Measurements from ENCODE around the gene GLS. TPM values are rescaled to one million over a fixed set of nuclear protein-coding genes. Genes with fewer than 3 reads are reported as not detected.

GLS gene
- total and polyA plus RNA-seq, 9 of the 15 experiments (the other 6 are each of a cell fraction or from before 2014, with no cell fraction given), result 13.7 to 77.5 (median 48.2) TPM

DNA sequence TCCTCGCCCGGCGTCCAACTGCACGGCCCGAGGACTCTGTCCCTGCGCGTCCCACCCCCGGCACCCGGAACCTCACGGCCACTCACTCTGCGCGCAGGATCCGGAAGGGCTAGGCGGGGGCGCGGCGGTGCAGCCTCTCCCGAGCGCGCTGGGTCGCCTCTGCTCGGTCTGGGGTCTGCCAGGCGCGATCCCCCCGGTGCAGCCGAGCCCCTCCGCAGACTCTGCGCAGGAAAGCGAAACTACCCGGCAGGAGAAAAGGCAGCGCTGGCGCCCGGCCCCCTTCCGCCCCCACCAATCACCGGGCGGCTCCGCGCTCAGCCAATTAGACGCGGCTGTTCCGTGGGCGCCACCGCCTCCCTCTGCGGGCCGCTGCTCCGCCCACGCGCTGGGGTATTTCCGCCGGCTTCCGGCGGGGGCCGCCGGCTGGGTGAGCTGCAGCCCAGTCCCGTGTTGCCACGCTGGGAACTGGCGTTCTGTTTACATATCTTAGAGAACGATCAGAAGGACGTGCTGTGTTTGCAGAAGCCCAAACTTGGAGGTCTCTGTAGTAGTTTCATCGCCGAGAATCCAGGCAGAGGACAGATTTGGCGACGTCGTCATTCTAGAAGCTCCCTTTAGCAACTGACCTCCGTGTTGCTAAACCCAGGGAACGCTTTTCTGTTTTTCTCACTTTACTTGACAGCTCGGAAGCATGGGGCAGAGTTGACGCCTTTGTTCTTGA lies 133.5 kb downstream of the GLS start, which contains the start of gene STAT1 (continued):
- TF ChIP-seq U2AF1 (optimal IDR thresholded peaks at IDR 0.05; ENCODE audit: low read depth, low read length), result peak; percentile 84
- no peak for TF ChIP-seq OTX1 (CRISPR knock-in tag; IDR thresholded peaks at IDR 0.05)
- no peak for TF ChIP-seq KDM1A (IDR thresholded peaks at IDR 0.05)
- no peak for TF ChIP-seq RAD21 (CRISPR knock-in tag; conservative IDR thresholded peaks at IDR 0.05 in 1 of 2, IDR thresholded peaks at IDR 0.05 in 1 of 2)
- TF ChIP-seq, protein P1, sequence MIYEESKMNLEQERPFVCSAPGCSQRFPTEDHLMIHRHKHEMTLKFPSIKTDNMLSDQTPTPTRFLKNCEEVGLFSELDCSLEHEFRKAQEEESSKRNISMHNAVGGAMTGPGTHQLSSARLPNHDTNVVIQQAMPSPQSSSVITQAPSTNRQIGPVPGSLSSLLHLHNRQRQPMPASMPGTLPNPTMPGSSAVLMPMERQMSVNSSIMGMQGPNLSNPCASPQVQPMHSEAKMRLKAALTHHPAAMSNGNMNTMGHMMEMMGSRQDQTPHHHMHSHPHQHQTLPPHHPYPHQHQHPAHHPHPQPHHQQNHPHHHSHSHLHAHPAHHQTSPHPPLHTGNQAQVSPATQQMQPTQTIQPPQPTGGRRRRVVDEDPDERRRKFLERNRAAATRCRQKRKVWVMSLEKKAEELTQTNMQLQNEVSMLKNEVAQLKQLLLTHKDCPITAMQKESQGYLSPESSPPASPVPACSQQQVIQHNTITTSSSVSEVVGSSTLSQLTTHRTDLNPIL (CRISPR knock-in tag; IDR thresholded peaks at IDR 0.05), result no peak
- TF ChIP-seq SREBF1 (IDR thresholded peaks at IDR 0.05; ENCODE audit: borderline replicate concordance, low read depth, low read length), result no peak
- TF ChIP-seq ESRRB (CRISPR knock-in tag; IDR thresholded peaks at IDR 0.05; ENCODE audit: borderline replicate concordance), result no peak
- TF ChIP-seq, protein P2, sequence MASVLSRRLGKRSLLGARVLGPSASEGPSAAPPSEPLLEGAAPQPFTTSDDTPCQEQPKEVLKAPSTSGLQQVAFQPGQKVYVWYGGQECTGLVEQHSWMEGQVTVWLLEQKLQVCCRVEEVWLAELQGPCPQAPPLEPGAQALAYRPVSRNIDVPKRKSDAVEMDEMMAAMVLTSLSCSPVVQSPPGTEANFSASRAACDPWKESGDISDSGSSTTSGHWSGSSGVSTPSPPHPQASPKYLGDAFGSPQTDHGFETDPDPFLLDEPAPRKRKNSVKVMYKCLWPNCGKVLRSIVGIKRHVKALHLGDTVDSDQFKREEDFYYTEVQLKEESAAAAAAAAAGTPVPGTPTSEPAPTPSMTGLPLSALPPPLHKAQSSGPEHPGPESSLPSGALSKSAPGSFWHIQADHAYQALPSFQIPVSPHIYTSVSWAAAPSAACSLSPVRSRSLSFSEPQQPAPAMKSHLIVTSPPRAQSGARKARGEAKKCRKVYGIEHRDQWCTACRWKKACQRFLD (CRISPR knock-in tag; IDR thresholded peaks at IDR 0.05), result peak; percentile 80
- TF ChIP-seq SMARCC2 (IDR thresholded peaks at IDR 0.05; ENCODE audit: low read depth), result no peak
- TF ChIP-seq, protein P3, sequence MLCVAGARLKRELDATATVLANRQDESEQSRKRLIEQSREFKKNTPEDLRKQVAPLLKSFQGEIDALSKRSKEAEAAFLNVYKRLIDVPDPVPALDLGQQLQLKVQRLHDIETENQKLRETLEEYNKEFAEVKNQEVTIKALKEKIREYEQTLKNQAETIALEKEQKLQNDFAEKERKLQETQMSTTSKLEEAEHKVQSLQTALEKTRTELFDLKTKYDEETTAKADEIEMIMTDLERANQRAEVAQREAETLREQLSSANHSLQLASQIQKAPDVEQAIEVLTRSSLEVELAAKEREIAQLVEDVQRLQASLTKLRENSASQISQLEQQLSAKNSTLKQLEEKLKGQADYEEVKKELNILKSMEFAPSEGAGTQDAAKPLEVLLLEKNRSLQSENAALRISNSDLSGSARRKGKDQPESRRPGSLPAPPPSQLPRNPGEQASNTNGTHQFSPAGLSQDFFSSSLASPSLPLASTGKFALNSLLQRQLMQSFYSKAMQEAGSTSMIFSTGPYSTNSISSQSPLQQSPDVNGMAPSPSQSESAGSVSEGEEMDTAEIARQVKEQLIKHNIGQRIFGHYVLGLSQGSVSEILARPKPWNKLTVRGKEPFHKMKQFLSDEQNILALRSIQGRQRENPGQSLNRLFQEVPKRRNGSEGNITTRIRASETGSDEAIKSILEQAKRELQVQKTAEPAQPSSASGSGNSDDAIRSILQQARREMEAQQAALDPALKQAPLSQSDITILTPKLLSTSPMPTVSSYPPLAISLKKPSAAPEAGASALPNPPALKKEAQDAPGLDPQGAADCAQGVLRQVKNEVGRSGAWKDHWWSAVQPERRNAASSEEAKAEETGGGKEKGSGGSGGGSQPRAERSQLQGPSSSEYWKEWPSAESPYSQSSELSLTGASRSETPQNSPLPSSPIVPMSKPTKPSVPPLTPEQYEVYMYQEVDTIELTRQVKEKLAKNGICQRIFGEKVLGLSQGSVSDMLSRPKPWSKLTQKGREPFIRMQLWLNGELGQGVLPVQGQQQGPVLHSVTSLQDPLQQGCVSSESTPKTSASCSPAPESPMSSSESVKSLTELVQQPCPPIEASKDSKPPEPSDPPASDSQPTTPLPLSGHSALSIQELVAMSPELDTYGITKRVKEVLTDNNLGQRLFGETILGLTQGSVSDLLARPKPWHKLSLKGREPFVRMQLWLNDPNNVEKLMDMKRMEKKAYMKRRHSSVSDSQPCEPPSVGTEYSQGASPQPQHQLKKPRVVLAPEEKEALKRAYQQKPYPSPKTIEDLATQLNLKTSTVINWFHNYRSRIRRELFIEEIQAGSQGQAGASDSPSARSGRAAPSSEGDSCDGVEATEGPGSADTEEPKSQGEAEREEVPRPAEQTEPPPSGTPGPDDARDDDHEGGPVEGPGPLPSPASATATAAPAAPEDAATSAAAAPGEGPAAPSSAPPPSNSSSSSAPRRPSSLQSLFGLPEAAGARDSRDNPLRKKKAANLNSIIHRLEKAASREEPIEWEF (CRISPR knock-in tag; IDR thresholded peaks at IDR 0.05), result no peak
- TF ChIP-seq, protein P4, sequence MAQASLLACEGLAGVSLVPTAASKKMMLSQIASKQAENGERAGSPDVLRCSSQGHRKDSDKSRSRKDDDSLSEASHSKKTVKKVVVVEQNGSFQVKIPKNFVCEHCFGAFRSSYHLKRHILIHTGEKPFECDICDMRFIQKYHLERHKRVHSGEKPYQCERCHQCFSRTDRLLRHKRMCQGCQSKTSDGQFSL (CRISPR knock-in tag; IDR thresholded peaks at IDR 0.05), result no peak
- TF ChIP-seq, protein P4 (tag; IDR thresholded peaks at IDR 0.05), result no peak
- TF ChIP-seq SRF (CRISPR knock-in tag; IDR thresholded peaks at IDR 0.05), result no peak
- TF ChIP-seq CCNT2 (IDR thresholded peaks at IDR 0.05; ENCODE audit: borderline replicate concordance, extremely low read depth, insufficient read length, low read depth, low read length), result peak; percentile 95
- peak; percentile 83; the same call in 1 of the 2 replicates for TF ChIP-seq PHF8 (IDR thresholded peaks at IDR 0.05; ENCODE audit: borderline replicate concordance, low read length)
- no peak for TF ChIP-seq ZNF174 (CRISPR knock-in tag; IDR thresholded peaks at IDR 0.05)
- TF ChIP-seq PRMT5 (CRISPR knock-in tag; IDR thresholded peaks at IDR 0.05), result no peak
- no peak for TF ChIP-seq PRPF4 (IDR thresholded peaks at IDR 0.05; ENCODE audit: insufficient read depth, low read depth, low read length, poor library complexity, severe bottlenecking)

All from K562 (cell line).